HG03439 (cell line): ENCODE data around the gene RNF13.
"Not testable (repeated sequence)": the region's sequence is repeated elsewhere in the genome, so short reads cannot be mapped to it uniquely, and the experiment has no call there.

ENCODE experiments used
- ATAC-seq: cut with Tn5 transposase; IDR thresholded peaks from one replicate; pipeline ENCODE4 v1.9.1; 2021; ENCODE audit warnings: mild to moderate bottlenecking, moderate library complexity; ENCODE audit not compliant: unreplicated experiment

The RNF13 gene

GRCh38 chr3:149838491-149838890 is 25.5 kb downstream of the RNF13 start:
- not testable (repeated sequence) for ATAC-seq

GRCh38 chr3:149839469-149839868 is 26.5 kb downstream of the RNF13 start:
- not testable (repeated sequence) for ATAC-seq

GRCh38 chr3:149839896-149840295 is 26.9 kb downstream of the RNF13 start:
- ATAC-seq = no peak

GRCh38 chr3:149843502-149843901 is 30.5 kb downstream of the RNF13 start:
- no peak for ATAC-seq

- ATAC-seq = no peak
Observed at GRCh38 chr3:149844091-149844490, 31.1 kb downstream of the RNF13 start.

GRCh38 chr3:149845570-149846244 is 32.7 kb downstream of the RNF13 start:
- no peak for ATAC-seq

GRCh38 chr3:149848238-149848637 is 35.2 kb downstream of the RNF13 start:
- ATAC-seq = no peak

- no peak for ATAC-seq
Observed at GRCh38 chr3:149848688-149849087, 35.7 kb downstream of the RNF13 start.

- ATAC-seq = no peak
Observed at GRCh38 chr3:149850787-149851584, 38.0 kb downstream of the RNF13 start.

- ATAC-seq = no peak
Observed at GRCh38 chr3:149858911-149859310, 45.9 kb downstream of the RNF13 start.

- no peak for ATAC-seq
Observed at GRCh38 chr3:149860881-149861280, 47.9 kb downstream of the RNF13 start.

- ATAC-seq = no peak
Observed at GRCh38 chr3:149867563-149867962, 54.5 kb downstream of the RNF13 start.

GRCh38 chr3:149871855-149872254 is 58.8 kb downstream of the RNF13 start:
- ATAC-seq = no peak

GRCh38 chr3:149872589-149872988 is 59.6 kb downstream of the RNF13 start:
- ATAC-seq = no peak

- ATAC-seq = no peak
Observed at GRCh38 chr3:149877668-149878067, 64.7 kb downstream of the RNF13 start.

GRCh38 chr3:149879872-149880271 is 66.9 kb downstream of the RNF13 start:
- ATAC-seq = no peak

GRCh38 chr3:149881879-149882278 is 68.9 kb downstream of the RNF13 start:
- ATAC-seq = no peak

GRCh38 chr3:149883134-149883533 is 70.1 kb downstream of the RNF13 start:
- ATAC-seq = no peak

GRCh38 chr3:149883860-149884259 is 70.8 kb downstream of the RNF13 start:
- ATAC-seq = not testable (repeated sequence)

GRCh38 chr3:149884848-149885247 is 71.8 kb downstream of the RNF13 start:
- ATAC-seq = not testable (repeated sequence)

GRCh38 chr3:149886957-149887356 is 73.9 kb downstream of the RNF13 start:
- no peak for ATAC-seq

GRCh38 chr3:149891621-149892020 is 78.6 kb downstream of the RNF13 start:
- ATAC-seq = no peak
